HG03565 (cell line): ENCODE results near the gene INPP4A.
"Not testable (repeated sequence)": the region's sequence is repeated elsewhere in the genome, so short reads cannot be mapped to it uniquely, and the experiment has no call there.

Experiments used
- ATAC-seq: cut with Tn5 transposase; IDR thresholded peaks from one replicate; pipeline ENCODE4 v1.9.1; 2021; ENCODE audit warnings: mild to moderate bottlenecking, moderate library complexity; ENCODE audit not compliant: unreplicated experiment

Gene INPP4A

DNA sequence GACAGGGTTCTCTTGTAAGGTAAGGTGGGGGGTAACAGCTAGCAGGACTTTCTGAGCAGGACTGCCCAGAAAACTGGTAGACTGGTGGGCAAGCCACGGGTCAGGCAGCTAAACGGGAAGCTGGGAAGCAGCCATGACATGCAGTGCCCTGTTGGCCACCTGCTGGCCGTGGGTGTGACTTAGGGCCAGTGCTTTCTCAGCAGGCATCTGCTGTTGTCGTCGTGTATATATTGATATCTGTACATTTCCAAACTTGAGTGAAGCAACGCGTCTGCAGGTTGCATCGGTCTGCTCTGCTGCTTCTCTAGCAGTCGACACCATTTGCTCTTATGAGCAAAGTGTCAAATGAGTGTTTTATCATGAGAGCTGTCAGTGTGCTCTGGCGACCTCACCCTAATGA lies 132.7 kb downstream of the INPP4A start:
- ATAC-seq, result no peak

DNA sequence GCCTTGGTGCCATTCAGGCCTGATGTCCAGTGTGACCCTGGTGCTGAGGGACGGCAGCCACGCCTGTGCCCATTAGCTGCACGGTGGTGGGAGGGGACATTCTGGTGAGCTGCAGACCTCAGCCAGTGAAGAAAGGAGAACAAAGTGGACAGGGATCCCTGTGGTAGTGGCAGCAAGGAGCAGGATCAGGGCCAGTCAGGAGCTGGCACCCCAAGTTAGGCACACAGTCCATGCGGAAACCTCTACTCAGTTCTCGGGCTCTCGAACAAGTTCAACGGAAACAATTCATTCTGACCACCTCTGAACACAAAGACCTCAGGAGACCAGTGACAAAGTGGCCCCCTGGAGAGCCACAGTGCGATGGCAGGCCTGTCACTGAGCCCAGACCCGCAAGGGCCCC lies 133.6 kb downstream of the INPP4A start:
- no peak for ATAC-seq

DNA sequence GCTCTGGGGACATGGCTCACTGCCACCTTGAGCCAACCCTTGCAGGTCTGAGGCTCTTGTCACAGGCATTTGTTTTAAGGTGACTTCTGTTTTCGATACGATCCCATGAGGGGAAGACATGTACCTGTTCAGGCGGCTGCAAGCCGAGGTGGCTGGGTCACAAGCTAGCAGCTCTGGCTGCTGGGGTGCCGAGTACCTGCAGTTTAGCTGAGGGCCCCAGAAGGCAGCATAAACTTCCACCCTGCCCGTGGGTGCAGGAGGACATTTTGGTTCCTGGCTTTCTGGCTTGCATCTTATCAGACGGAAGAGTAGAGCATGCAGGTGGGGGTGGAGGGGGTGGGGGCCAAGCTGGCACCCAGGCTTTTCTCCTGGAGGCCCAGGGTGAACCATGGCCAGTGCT lies 135.3 kb downstream of the INPP4A start:
- no peak for ATAC-seq

DNA sequence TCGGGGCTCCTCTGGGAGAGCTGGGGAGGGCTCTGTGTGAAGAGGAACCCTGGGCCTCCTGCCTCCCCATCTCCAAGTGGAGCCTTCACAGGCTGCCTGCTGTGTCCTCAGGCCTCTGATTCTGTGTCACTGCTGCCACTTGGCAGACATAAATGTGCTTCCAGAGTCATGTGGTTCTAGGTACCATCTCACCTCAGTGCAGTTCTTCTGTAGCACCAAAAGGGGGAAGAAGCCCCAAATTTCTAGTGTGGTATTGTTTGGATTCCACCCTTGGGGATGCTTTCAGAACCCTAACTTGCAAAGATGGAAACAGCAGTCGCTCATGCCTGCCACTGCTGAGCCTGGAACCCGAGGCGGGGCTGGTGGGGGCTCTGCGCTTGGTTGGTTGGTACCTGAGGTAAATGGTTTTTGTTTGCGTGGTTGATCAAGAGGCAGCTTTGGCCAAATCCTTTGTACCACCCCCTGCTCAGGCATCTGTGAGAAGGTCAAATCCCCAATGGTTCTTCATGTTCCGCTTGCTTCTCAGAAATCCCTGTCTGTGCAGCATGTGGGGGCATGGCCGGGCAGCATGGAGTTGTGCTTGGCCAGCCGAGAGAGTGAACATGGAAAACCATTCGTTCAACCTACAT lies 136.1 kb downstream of the INPP4A start:
- ATAC-seq, result no peak

DNA sequence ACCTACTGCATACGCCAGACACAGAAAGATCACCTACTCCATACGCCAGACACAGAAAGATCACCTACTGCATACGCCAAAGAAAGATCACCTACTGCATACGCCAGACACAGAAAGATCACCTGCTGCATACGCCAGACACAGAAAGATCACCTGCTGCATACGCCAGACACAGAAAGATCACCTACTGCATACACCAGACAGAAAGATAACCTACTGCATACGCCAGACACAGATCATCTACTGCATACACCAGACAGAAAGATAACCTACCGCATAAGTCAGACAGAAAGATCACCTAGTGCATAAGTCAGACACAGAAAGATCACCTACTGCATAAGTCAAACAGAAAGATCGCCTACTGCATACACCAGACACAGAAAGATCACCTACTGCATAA lies 137.9 kb downstream of the INPP4A start:
- no peak for ATAC-seq

DNA sequence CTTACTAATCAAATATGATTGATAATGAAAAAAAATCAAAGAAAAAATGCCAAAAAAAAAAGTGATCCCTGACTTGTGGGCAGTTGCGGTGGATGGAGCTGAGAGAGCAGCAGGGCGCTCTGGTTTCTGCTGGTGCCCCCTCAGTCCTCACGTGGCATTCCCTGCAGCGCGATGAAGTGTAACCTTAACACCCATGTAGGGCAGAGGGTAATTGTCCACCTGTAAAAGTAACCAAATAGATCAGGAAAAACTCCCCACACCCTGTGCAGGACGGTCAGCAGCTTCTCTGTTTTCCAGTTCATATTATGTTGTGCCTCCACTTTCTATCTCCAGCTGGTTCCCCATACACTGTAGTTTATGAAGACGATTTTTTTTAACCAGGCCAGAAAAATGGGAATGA lies 138.6 kb downstream of the INPP4A start:
- ATAC-seq, result no peak

DNA sequence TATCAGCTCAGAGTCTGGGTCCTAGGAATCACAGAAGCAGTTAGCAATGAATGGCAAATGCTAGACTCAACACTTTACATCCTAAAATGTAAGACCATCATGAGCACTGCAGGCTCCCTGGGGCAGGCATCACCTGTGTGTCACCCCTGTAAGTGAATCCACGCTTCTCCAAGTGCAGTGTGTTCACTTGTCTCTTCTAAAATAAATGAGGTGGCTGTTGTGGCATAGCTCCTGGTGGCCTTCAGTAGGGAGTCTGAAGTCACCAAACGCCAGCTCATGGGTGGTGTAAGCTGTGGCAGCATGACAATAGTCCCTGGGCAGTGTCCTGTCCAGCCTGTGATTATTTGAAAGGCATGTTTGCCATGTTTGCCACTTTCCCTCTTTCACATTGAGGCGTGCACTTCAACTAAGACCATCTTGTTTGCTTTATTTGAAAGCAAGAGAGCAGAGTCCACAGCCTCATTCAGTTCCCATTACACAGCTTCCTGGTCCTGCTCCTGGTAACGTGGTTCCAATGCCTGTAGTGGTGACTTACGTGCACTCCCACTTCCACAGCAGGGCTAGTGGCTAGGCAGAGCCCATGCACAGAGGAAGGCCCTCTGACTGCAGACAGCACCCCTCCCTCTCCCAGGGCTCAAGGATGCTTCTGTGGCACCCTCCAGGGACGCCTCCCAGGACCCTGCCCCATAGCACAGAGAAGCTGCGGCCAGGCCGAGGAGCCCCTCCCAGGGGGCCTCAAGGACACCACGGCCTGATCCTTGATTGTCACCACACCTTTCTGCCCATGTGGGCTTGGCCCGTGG lies 139.4 kb downstream of the INPP4A start:
- ATAC-seq, result no peak

DNA sequence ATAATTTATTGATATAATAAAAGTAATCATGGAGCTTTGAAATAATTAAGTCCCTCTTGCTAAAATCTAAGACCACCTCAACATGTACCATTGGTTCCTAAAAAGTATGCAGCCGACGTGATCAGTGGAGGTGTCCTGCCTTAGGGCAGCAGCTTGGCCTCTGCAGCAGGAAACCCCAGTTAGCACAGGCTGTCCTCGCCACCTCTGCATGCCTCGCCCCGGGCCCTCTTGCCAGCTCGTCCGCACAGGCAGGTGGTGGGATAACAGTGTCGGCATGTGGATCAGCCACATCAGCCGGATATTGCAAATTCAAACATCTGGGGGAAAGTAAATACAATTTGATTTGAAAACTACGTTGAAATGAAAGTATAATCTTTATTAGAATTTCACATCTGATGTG lies 140.7 kb downstream of the INPP4A start:
- ATAC-seq, result no peak

DNA sequence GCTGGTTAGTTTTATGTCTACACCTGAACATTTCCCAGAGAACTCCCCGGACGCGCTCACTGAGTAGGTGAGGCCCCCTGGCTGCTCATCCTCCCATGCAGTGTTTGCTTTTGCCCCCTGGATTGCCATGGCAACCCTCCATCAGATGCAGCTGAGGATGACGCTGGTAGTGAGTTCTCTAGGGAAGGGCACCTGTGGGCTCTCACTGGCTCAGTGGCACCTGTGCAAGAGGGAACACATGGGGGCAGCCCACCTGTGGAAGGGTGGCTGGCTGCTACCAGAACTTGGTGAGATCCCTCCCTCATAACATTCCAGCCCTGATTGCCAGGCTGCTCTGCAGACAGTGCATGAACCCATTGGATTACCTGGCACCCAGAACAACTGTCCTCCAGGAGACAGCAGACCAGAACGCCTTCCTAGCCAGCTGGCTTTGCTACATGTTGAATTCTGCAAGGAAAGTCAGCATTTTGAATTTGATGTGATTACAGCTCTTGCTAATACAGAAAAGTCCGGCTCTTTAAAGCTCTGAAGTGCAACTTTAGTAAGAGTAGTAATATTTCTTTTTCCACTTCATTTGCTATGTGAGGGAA lies 142.0 kb downstream of the INPP4A start:
- ATAC-seq, result no peak

DNA sequence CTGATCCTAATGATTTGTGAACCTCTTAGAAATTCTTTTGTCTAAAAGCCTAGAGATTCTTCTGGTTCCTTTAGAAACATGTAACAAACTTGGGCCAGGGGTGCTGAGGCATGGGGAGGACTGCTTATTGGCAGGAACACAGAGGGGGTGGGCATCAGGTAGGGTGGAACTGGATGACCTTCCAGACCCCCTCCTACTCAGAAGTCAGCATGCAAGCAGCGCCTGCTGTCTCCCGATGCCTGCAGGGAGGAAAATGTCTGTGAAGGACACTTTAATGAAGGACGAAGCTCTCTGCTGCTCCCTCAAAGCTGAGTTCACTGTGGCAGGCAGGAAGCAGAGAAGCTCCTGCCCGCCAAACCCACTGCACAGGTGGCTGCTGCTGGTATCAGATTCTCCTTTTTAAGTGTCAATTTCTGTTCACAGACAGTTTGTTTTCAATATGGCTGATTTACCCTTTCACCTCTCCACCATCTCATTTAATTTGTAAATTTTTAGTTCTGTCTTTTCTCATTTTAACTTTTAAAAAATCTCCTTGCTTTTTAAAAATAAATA lies 144.3 kb downstream of the INPP4A start:
- no peak for ATAC-seq

DNA sequence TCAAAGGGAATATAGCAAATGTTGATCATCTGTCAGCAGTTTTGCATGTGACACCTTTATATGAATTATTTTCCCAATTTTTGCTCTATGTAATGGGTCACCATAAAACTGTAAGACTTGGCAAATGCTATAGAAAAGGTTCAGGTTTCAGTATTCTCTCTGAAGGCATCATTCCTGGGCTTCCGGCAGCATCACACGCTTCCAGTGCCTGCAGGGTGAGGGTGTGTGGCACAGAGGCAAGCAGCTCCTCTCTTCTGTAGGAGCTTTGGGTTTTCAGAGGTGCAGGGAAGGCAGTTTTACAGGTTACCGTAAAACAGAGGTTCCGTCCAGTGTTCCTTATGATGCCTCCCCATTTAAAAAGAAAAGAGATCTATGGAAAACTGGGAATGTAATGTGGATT lies 144.8 kb downstream of the INPP4A start:
- no peak for ATAC-seq

DNA sequence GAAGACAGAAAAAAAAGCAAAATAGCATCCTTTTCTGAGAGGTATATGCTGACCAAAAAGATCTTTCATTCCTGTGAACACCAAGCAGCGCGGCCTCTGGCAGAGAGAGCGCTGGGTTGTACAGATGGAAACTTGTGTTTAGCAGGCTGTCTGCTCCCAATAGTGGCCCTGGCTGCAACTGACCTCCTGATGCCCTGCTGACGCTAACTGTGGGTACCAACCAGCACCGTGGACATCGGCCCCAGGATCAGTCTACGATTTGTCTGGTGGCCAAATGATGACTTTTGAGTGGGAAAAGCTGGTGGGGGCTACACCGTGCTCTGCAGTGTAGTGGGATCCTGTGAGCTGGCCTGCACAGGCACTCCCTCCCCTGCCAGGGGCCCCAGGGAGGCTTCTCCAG lies 147.9 kb downstream of the INPP4A start:
- ATAC-seq, result no peak

DNA sequence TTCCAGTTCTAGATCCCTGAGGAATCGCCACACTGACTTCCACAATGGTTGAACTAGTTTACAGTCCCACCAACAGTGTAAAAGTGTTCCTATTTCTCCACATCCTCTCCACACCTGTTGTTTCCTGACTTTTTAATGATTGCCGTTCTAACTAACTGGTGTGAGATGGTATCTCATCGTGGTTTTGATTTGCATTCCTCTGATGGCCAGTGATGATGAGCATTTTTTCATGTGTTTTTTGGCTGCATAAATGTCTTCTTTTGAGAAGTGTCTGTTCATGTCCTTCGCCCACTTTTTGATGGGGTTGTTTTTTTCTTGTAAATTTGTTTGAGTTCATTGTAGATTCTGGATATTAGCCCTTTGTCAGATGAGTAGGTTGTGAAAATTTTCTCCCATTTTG lies 150.0 kb downstream of the INPP4A start:
- not testable (repeated sequence) for ATAC-seq

DNA sequence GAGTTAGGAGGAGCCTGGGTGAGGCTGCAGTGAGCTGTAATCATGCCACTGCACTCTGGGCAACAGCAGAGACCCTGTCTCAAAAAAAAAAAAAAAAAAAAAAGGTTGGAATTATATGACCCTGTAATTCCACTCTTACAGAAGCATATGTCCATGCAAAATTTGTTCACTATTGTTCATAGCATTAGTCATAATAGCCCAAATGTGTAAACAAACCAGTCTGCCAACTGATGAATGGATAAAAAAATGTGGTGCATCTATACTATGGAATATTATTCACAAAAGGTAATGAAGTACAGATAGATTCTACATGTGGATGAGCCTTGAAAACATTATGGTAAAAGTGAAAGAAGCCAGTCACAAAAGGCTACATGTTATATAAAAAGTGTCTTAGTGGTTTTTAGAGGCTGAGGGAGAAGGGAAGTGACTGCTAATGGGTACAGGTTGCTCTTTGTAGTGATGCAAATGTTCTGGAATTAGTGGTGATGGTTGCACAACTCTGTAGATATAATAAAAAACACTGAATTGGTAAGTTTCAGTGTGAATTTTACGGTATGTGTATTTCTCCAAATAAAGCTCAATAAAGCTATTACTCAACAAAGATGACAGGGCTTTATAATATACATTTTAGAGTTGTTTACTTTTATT lies 154.2 kb downstream of the INPP4A start:
- ATAC-seq, result no peak

DNA sequence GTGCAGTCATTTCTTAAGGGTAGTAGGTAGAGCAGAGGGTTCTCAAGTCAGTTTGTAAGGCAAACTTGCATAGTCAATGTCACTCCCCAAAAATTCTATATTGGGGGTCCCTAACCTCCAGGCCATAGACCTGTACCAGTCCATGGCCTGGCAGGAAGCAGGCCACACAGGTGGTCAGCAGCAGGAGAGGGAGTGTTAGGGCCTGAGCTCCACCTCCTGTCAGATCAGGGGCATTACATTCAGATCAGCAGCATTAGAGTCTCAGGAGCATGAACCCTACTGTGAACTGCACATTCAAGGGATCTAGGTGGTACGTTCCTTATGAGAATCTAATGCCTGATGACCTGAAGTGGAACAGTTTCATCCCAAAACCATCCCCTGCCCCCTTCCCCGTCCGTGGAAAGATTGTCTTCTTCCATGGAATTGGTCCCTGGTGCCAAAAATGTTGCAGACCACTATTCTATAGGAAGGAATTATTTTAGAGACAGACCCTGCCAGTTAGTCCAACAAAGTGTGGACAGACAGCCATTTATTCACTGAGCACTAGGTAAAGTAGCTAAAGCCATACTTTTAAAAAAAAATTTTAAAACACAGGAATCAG lies 157.0 kb downstream of the INPP4A start:
- peak; percentile 66 for ATAC-seq

DNA sequence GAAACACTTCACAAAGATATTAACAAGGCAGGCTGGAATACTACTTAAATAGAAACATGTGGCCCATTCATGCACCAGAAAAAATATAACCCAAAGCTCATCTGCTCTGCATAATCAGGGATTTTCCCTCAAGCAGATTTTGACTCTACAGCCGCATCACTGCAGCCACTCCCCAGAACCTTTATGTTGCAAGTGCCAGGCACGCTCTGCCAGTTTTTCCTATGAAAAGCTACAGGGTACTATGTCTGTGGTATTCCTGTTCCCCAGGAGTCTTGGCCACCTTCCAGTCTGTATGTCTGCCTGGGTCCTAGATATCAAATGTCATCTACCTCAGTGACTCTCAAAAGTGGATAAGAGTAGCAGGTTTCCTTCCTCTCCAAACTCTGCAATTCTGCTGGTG lies 159.9 kb downstream of the INPP4A start:
- no peak for ATAC-seq

DNA sequence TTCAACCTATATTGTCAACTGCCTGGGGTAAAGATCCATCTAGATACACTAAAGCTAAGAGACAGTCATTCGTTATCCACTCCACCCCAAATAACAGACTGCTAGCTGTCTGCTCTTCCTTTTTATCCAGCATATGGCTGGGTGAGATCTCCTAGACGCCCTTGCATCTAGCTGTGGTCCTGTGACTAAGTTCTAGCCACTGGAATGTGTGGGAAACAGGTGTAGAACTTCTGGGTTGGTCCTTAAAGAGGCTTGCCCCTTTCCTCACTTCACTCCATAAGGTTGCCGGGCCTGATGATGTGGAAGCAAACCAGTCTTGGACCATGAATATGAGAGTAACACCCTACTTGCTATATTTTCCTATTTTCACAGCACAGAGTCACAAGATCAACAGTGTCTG lies 160.4 kb downstream of the INPP4A start:
- ATAC-seq, result no peak

DNA sequence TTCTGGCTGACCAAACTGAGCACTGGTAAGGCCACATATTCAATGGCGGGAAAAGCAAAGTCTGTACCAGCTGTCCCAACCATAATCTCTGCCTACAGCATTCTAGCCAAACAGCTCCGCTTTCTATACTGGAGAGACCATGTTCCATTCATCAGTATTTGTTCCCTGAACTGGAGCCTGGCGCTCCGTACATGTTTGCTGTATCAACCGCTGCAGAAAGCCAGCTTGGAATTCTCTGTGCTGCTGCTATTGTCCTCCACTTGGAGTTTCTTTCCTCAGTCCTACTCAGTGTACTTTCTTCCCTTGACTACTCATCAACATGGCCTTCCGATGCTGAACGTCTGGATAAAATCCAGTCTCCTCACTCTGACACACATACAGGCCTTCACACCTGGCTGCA lies 161.8 kb downstream of the INPP4A start:
- ATAC-seq, result no peak

DNA sequence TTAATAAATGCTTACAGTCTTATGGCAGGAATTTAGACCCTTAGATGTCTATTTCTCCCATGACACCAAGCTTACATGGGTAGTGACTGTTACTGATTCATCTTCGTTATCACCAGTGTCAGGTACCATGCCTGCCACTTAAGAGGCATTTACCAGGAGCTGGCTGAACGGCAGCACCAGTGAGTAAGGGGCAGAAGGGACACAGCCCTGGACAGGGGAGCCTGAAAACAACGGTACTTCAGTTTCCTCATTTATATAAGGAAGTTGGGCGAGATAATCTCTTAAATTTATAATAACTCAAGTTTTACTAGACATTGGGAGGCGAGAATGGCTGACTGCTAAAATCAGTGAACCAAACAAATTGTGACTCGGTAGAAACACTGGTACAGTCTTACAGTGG lies 162.4 kb downstream of the INPP4A start:
- ATAC-seq, result no peak

DNA sequence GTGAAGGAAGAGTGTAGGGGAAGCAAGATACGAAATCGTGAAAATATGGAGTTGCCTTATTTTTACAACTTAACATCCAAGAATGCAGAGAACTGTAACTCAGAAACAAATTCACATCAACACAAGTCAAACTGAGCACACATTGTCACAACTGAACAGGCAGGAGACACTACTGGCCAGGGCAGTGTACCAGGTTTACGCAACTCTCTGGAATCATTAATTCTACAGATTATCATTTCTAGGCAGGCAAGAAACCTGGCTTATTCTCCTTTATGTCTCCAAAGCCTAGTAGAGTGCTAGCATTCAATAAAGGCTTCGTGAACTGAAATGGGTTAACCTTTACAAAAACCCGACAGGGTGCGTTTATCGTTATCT lies 163.1 kb downstream of the INPP4A start:
- ATAC-seq, result no peak
